Endothelial cell (in vitro differentiated cells): Measurements from ENCODE around the gene PIAS2. TPM values are rescaled to one million over a fixed set of nuclear protein-coding genes. Genes with fewer than 3 reads are reported as not detected.
A peak's percentile ranks its signal among the peaks of the same experiment; 100 is the strongest.

Source experiments
- DNase-seq: peaks from one replicate; pipeline ENCODE4 v3.0.0; 2021; ENCODE audit warnings: low spot score
- H3K27ac Mint-ChIP-seq: one replicate; pipeline ENCODE4 v1.8.0; 2021; ENCODE audit warnings: mixed read lengths, inconsistent platforms; ENCODE audit not compliant: unreplicated experiment
- H3K27me3 Mint-ChIP-seq: one replicate; pipeline ENCODE4 v1.8.0; 2021; ENCODE audit warnings: mild to moderate bottlenecking, moderate library complexity, mixed read lengths, inconsistent platforms; ENCODE audit not compliant: unreplicated experiment
- H3K36me3 Mint-ChIP-seq: one replicate; pipeline ENCODE4 v1.8.0; 2021; ENCODE audit warnings: mild to moderate bottlenecking, low read depth, mixed read lengths, inconsistent platforms; ENCODE audit not compliant: unreplicated experiment
- H3K4me1 Mint-ChIP-seq: one replicate; pipeline ENCODE4 v1.8.0; 2021; ENCODE audit warnings: mild to moderate bottlenecking, mixed read lengths, inconsistent platforms; ENCODE audit not compliant: unreplicated experiment
- H3K4me3 Mint-ChIP-seq: one replicate; pipeline ENCODE4 v1.8.0; 2021; ENCODE audit warnings: mild to moderate bottlenecking, mixed read lengths, inconsistent platforms; ENCODE audit not compliant: unreplicated experiment
- H3K9me3 Mint-ChIP-seq: one replicate; pipeline ENCODE4 v1.8.0; 2021; ENCODE audit warnings: mixed read lengths, inconsistent platforms; ENCODE audit not compliant: unreplicated experiment
- CTCF ChIP-seq: fragments of 200-600 bp; sonication (generic); IDR thresholded peaks from one replicate; pipeline ENCODE4 v1.5.0; 2021; ENCODE audit warnings: antibody characterized with exemption; ENCODE audit not compliant: unreplicated experiment
- total RNA-seq: library from RNA; stranded (reverse); fragmentation: NEBNext Ultra II Directional; extraction: Animal tissue kit (Norgen Biotek cat#: 25700); gene quantifications from one replicate; pipeline ENCODE4 v1.2.1, GENCODE V29; 2021; ENCODE audit not compliant: unreplicated experiment

Gene PIAS2
- total RNA-seq, 1 donor from 2014 or later = 47.5 TPM

- DNase-seq = no peak
- no peaks in the 10 kb centered on the region for H3K9me3 Mint-ChIP-seq
- peaks cover 4% of the 10 kb centered on the region for H3K4me1 Mint-ChIP-seq
- H3K27ac Mint-ChIP-seq = no peak overlapping the region
- H3K36me3 Mint-ChIP-seq = no peaks in the 10 kb centered on the region
- peak overlapping the region; percentile 1 for H3K4me3 Mint-ChIP-seq
- peaks cover 5% of the 10 kb centered on the region for H3K27me3 Mint-ChIP-seq
- TF ChIP-seq CTCF = no peak
These were observed 146.2 kb downstream of the PIAS2 start for GRCh38 chr18:46771141-46771540.

GRCh38 chr18:46770708-46771107 lies 146.6 kb downstream of the PIAS2 start:
- no peak for DNase-seq
- Mint-ChIP-seq H3K27me3 (peaks cover 5% of the 10 kb centered on the region), H3K36me3 (no peaks in the 10 kb centered on the region), H3K9me3 (no peaks in the 10 kb centered on the region), H3K27ac (no peak overlapping the region), H3K4me1 (peaks cover 4% of the 10 kb centered on the region), H3K4me3 (no peak overlapping the region)
- no peak for TF ChIP-seq CTCF

GRCh38 chr18:46768166-46768921 lies 149.0 kb downstream of the PIAS2 start:
- TF ChIP-seq CTCF = no peak
- H3K27ac Mint-ChIP-seq = no peak overlapping the region
- no peaks in the 10 kb centered on the region for H3K9me3 Mint-ChIP-seq
- no peaks in the 10 kb centered on the region for H3K36me3 Mint-ChIP-seq
- H3K4me1 Mint-ChIP-seq = peaks cover 4% of the 10 kb centered on the region
- H3K27me3 Mint-ChIP-seq = peaks cover 5% of the 10 kb centered on the region
- DNase-seq = no peak
- no peak overlapping the region for H3K4me3 Mint-ChIP-seq

GRCh38 chr18:46767217-46767616 lies 150.1 kb downstream of the PIAS2 start:
- H3K27me3 Mint-ChIP-seq = peaks cover 4% of the 10 kb centered on the region
- H3K4me3 Mint-ChIP-seq = no peak overlapping the region
- no peaks in the 10 kb centered on the region for H3K36me3 Mint-ChIP-seq
- DNase-seq = no peak
- H3K9me3 Mint-ChIP-seq = no peaks in the 10 kb centered on the region
- no peak overlapping the region for H3K27ac Mint-ChIP-seq
- H3K4me1 Mint-ChIP-seq = peaks cover 2% of the 10 kb centered on the region
- TF ChIP-seq CTCF = no peak

- TF ChIP-seq CTCF = no peak
- Mint-ChIP-seq H3K4me3 (no peak overlapping the region), H3K27me3 (peaks cover 1% of the 10 kb centered on the region), H3K27ac (no peak overlapping the region), H3K36me3 (no peaks in the 10 kb centered on the region), H3K4me1 (no peaks in the 10 kb centered on the region), H3K9me3 (no peaks in the 10 kb centered on the region)
- DNase-seq = no peak
These were observed 152.7 kb downstream of the PIAS2 start for GRCh38 chr18:46764586-46764985.
